Fibroblast of mammary gland (primary cell): Measurements from ENCODE around the gene MEP1B.
"Not testable (repeated sequence)": the region's sequence is repeated elsewhere in the genome, so short reads cannot be mapped to it uniquely, and the experiment has no call there.

Source experiments
- DNase-seq: peaks from one replicate; pipeline ENCODE4 v3.0.0-alpha.2; 2010; ENCODE audit warnings: low read depth
- H3K4me3 ChIP-seq: 2 replicates; pipeline ENCODE4 v1.5.1; 2011; ENCODE audit warnings: low read depth, mild to moderate bottlenecking, low read length, moderate library complexity; ENCODE audit not compliant: control insufficient read depth
- TF ChIP-seq, protein P1 (sequence below): conservative IDR thresholded peaks from 2 replicates; pipeline ENCODE4 v1.5.1; 2011; ENCODE audit warnings: low read depth, low read length, inconsistent platforms; ENCODE audit not compliant: control insufficient read depth, insufficient read depth

MEP1B gene

DNA sequence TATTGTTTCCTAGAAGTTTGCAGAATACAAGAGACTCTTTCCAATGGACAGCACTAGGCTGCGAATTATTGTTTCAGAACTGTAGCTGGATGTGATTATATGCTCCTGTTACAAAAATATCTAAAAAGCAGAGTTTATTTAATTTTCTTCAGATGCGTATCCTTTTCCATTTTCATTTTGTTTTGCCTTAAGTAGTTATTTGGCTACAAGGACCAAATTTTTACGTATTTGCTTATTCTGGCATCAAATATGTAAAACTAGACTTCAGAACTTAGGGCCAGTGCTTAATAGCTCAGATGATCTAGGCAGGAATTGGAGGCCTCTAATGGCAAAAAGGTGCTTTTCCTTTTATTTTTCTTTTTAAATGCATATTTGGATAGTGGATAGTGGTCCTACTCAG is 18.7 kb downstream of the MEP1B start:
- no peak overlapping the region for H3K4me3 ChIP-seq
- DNase-seq = no peak
- TF ChIP-seq, protein P1, sequence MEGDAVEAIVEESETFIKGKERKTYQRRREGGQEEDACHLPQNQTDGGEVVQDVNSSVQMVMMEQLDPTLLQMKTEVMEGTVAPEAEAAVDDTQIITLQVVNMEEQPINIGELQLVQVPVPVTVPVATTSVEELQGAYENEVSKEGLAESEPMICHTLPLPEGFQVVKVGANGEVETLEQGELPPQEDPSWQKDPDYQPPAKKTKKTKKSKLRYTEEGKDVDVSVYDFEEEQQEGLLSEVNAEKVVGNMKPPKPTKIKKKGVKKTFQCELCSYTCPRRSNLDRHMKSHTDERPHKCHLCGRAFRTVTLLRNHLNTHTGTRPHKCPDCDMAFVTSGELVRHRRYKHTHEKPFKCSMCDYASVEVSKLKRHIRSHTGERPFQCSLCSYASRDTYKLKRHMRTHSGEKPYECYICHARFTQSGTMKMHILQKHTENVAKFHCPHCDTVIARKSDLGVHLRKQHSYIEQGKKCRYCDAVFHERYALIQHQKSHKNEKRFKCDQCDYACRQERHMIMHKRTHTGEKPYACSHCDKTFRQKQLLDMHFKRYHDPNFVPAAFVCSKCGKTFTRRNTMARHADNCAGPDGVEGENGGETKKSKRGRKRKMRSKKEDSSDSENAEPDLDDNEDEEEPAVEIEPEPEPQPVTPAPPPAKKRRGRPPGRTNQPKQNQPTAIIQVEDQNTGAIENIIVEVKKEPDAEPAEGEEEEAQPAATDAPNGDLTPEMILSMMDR = no peak

DNA sequence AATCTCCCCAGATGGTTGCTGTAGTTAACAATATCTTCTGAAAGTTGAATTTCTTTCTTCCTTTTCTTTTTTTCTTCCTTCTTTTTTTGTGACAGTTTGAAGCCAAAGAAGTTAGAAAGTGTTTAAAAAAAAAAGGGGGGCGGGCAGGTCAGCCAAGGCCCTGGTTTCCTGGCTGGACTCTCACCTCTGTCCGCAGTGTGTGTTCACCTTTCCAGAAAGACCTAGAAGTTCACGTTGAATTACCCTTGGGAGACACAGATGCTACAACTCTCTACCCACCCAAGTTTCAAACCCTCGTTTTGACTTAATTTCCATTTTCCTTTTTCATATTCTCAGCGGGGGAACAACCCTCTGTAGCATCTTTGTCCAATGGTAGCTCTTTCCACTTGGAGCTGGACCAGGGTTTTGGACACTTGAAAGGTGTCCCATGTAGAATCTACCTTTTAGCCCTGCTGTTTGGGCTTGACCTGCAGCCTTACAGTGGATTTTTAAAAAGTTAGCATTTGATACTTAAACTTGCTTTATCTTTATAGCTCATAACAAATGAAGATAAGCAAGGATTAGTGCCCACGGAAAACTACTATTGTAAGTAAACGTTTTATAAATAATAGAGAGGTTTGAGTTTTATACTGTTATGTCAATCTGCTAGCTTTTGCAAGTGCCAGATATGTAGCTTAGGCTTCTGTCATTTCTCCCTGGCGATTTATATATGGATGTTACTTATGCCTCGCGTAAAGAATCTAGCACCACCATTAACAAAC is 20.0 kb downstream of the MEP1B start:
- TF ChIP-seq, protein P1 = no peak
- H3K4me3 ChIP-seq = no peak overlapping the region
- DNase-seq = no peak

DNA sequence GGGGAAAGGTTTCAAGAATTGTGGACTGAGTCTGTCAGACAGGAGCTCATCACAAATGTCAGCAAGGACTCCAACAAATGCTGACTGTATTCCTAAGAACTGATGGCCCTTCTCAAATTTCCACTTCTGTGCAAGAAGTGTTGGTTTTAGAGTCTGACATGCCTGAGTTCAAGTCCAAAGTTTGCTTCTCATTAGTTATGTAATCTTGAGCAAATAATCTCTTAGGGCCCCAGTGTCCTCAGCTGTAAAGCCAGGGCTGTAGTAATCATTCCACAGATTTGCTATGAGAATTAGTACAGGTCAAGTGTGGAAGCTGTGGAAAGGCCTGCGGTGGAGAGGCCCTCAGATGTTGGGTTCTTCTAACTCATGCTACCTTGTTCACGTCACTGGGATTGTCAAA is 23.9 kb downstream of the MEP1B start:
- H3K4me3 ChIP-seq = no peak overlapping the region
- TF ChIP-seq, protein P1 = no peak
- DNase-seq = no peak

DNA sequence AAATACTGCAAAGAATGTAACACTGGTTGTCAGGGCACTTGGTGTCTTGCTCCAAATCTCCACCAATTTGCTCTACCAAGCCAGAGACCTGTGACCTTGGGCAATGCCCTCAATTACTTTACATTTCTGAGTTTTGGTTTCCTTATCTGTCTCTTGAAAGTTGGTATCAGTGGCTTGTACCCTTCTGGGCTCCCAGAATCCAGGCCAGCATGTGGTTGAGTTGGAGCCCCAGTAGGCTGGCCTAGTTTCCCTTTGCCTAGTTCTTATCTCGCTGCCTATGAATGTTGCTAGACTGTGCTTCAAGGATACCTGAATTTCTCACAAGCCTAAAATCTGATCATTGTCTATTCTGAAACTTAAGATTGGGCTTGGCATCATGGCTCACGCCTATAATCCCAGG is 26.6 kb downstream of the MEP1B start:
- no peak overlapping the region for H3K4me3 ChIP-seq
- no peak for DNase-seq
- TF ChIP-seq, protein P1 = no peak

DNA sequence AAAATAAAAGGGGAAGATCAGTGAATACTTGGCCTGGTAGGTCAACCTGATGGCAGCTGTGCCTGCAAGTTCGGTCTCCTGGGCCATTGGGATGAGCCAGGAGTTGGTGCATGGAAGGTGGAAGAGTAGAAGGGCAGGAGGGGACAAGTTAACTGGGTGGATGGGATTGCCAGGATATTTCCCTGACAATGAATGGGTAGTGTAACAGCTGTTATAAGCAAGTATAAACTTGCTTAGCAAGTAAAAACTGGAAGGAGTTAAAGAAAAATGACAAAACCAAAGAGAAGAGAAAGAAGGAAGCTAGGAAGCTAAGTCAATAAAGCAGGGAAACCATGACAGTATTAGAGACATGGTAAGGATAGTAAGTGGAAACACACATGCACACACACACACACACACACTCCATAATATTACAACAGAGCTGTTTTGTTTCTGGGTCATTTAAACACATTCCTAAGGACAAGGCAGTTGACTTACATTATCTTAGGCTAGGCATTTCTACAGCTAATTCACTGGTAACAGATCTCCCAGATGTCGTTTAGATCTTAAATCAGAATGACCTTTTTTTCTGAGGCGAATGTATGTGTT is 29.7 kb downstream of the MEP1B start:
- H3K4me3 ChIP-seq = no peak overlapping the region
- TF ChIP-seq, protein P1 = no peak
- DNase-seq = no peak

DNA sequence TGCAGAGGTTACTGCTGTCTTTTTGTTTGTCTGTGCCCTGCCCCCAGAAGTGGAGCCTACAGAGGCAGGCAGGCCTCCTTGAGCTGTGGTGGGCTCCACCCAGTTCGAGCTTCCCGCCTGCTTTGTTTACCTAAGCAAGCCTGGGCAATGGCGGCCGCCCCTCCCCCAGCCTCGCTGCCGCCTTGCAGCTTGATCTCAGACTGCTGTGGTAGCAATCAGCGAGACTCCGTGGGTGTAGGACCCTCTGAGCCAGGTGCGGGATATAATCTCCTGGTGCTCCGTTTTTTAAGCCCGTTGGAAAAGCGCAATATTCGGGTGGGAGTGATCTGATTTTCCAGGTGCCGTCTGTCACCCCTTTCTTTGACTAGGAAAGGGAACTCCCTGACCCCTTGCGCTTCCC is 43.5 kb downstream of the MEP1B start:
- DNase-seq, H3K4me3 ChIP-seq: not testable (repeated sequence)

DNA sequence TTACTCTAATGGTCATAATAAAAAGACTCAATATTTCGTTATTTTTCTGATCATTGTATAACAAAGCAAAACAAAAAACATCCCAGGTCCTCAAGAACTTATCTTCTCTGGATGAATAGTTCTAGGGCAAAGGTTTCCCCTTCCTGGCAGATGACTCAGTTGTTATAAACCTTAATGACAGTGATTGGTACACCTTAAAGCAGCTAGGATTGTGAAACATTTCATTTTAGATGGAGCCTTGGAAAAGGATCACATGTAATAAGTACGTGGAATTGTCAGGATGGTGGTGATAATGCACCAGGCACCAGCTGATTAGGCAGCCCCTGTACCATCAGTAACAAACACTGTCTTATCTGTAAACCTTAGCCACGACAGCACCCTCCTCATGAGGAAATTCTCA is 47.2 kb downstream of the MEP1B start:
- TF ChIP-seq, protein P1 = no peak
- H3K4me3 ChIP-seq = no peak overlapping the region
- no peak for DNase-seq
